Measurements from ENCODE around the gene FZR1.

GRCh38 chr19:3458229-3459088 lies 47.7 kb upstream of the FZR1 start:
- TF ChIP-seq EZH2 (IDR thresholded peaks at IDR 0.05; ENCODE audit: borderline replicate concordance, low read depth, low read length, severe bottlenecking) (no peak), CTCF (IDR thresholded peaks at IDR 0.05; ENCODE audit: borderline replicate concordance, extremely low read depth, low read length, poor library complexity, severe bottlenecking) (no peak)

Measured in DND-41 (cell line).